Measurements from ENCODE around the gene SNRPD3.

DNA sequence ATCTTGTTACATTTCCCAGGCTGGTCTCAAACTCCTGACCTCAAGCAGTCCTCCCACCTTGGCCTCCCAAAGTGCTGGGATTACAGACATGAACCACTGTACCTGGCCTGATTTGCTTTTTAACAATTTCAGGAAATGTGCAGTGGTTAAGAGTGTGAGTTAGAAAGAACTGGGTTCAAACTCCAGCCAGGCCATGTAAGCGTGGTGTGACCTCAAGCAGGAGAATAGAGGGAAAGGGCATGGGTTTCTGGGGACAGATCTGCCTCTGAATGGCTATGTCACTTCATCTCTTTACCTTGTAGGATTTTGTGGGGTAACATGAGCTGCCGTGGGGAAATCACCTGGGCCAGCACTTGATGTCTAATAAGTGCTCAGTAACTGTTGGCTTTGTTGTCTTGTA is 9.3 kb downstream of the SNRPD3 start:
- TF ChIP-seq, protein P1, sequence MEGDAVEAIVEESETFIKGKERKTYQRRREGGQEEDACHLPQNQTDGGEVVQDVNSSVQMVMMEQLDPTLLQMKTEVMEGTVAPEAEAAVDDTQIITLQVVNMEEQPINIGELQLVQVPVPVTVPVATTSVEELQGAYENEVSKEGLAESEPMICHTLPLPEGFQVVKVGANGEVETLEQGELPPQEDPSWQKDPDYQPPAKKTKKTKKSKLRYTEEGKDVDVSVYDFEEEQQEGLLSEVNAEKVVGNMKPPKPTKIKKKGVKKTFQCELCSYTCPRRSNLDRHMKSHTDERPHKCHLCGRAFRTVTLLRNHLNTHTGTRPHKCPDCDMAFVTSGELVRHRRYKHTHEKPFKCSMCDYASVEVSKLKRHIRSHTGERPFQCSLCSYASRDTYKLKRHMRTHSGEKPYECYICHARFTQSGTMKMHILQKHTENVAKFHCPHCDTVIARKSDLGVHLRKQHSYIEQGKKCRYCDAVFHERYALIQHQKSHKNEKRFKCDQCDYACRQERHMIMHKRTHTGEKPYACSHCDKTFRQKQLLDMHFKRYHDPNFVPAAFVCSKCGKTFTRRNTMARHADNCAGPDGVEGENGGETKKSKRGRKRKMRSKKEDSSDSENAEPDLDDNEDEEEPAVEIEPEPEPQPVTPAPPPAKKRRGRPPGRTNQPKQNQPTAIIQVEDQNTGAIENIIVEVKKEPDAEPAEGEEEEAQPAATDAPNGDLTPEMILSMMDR (IDR thresholded peaks at IDR 0.05) = no peak
- no peak for TF ChIP-seq EZH2 (IDR thresholded peaks at IDR 0.05)

All from neural progenitor cell (in vitro differentiated cells).